ENCODE measurements around the gene MCF2L. TPM values are rescaled to one million over a fixed set of nuclear protein-coding genes. Genes with fewer than 3 reads are reported as not detected.

The MCF2L gene
- total RNA-seq, 1 donor from 2014 or later, result 83.0 TPM

DNA sequence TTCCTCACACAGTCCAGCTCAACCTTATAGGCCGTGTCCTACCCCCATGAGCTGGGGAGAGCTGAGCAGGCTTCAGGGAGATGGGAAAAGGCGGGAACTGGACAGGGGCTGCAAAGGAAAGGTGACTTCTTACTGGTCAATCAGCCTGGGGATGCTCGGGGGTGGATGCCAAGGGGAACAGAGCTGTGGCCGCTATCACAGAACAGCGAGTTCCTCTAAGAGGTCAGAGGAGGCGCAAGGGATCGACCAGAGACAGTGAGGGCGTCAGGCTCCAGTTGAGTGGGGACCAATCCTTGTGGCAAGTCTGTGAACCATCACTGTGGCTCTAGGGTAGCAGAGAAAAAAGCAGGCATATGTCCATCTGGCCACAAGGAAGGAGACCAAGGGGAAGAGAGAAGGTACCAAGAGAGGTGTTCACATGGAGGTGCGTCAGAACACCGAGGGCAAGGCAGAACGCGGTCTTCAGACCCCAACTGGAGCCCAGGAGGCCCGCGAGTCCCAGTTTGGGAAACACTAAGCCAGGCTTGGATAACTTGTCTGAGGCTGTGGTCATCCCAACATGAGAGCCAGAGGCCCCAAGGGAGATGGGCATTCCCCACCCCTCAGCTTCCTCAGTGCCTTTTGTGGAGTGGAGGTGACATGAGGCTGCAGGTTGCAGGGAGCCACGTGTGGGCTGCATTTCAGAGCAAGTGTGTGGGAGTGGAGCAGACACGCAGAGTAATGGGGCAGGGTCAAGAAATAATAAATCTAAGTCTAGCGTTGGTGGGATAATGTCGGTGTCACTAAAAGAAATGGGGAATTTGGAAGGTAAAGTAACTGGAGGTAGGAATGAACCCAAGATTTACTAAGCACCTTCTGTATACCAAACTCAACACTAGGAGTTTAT, 157.5 kb downstream of the MCF2L start:
- TF ChIP-seq, protein P1, sequence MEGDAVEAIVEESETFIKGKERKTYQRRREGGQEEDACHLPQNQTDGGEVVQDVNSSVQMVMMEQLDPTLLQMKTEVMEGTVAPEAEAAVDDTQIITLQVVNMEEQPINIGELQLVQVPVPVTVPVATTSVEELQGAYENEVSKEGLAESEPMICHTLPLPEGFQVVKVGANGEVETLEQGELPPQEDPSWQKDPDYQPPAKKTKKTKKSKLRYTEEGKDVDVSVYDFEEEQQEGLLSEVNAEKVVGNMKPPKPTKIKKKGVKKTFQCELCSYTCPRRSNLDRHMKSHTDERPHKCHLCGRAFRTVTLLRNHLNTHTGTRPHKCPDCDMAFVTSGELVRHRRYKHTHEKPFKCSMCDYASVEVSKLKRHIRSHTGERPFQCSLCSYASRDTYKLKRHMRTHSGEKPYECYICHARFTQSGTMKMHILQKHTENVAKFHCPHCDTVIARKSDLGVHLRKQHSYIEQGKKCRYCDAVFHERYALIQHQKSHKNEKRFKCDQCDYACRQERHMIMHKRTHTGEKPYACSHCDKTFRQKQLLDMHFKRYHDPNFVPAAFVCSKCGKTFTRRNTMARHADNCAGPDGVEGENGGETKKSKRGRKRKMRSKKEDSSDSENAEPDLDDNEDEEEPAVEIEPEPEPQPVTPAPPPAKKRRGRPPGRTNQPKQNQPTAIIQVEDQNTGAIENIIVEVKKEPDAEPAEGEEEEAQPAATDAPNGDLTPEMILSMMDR (IDR thresholded peaks at IDR 0.05; ENCODE audit: partially characterized antibody, unreplicated experiment), result no peak
- H3K9me3 Mint-ChIP-seq (ENCODE audit: unreplicated experiment), result peaks cover 3% of the 10 kb centered on the region
- H3K4me3 Mint-ChIP-seq (ENCODE audit: unreplicated experiment), result no peak overlapping the region
- H3K36me3 Mint-ChIP-seq (ENCODE audit: unreplicated experiment), result no peaks in the 10 kb centered on the region
- DNase-seq, result peak; percentile 6
- H3K27ac Mint-ChIP-seq (ENCODE audit: unreplicated experiment), result peak overlapping the region; percentile 35
- H3K27me3 Mint-ChIP-seq (ENCODE audit: unreplicated experiment), result peaks cover 10% of the 10 kb centered on the region
- H3K4me1 Mint-ChIP-seq (ENCODE audit: low read depth, unreplicated experiment), result peaks cover 6% of the 10 kb centered on the region

DNA sequence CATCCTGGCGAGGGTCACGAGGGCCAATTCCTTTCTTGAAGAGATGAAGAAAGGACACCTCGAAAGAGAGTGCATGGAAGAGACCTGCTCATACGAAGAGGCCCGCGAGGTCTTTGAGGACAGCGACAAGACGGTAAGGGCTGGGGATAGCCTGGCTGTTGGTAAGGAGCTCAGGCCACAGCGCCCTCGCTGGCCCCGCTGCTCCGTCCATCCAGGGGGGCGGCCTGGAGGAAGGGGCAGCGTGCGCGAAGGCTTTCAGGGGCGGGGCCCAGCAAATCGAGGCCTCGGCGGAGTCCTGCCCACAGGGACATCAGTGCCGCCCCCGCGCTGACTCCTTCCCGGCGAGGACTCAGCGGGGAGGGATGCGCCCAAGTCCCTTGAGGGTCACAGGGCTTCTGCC, 160.5 kb downstream of the MCF2L start:
- peak; percentile 11 for DNase-seq

DNA sequence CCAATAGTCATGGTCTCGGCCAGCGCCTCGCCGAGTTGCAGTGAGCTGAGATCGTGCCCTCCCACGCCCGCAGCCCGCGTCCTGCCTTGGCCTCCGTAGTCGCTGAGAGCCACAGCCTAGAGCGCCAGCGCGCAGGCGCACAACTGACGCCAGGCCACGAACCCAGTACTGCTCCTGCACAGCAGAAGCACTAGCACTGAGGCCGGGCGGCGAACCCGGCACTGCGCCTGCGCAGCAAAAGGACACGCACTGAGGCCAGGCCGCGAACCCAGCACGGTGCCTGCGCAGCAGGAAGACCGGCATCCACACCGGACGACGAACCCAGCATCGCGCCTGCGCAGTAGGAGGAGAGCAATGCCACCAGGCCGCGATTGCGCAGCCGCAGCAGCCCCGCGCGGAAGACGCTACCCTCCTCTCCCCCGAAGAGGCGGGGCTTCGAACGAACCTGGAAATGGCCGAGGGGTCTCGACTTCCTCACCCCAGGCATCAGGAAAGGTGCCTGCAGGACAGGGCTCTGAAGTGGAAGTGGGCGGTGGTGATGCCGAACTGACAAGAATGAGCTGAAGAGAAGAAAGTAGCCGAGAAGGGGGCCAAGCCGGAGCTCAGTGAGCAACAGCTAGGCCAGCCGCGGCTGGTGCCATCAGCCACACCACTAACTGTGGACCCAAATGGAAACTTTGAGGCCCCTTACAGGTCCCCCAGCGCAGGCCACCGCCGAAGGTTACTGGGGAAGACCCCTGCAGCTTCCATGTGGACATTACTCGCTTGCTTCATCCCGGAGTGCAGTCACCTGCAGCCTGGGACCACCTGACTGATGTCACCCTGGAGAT, 161.1 kb downstream of the MCF2L start:
- Mint-ChIP-seq H3K4me3 (ENCODE audit: unreplicated experiment) (no peak overlapping the region), H3K36me3 (ENCODE audit: unreplicated experiment) (no peaks in the 10 kb centered on the region), H3K4me1 (ENCODE audit: low read depth, unreplicated experiment) (no peaks in the 10 kb centered on the region), H3K27ac (ENCODE audit: unreplicated experiment) (no peak overlapping the region), H3K9me3 (ENCODE audit: unreplicated experiment) (no peaks in the 10 kb centered on the region), H3K27me3 (ENCODE audit: unreplicated experiment) (peaks cover 4% of the 10 kb centered on the region)
- TF ChIP-seq, protein P1 (IDR thresholded peaks at IDR 0.05; ENCODE audit: partially characterized antibody, unreplicated experiment), result no peak
- peak; percentile 7 for DNase-seq

More for the DNA sequence above, 160.5 kb downstream of the MCF2L start:
- TF ChIP-seq, protein P1 (IDR thresholded peaks at IDR 0.05; ENCODE audit: partially characterized antibody, unreplicated experiment), result no peak
- no peaks in the 10 kb centered on the region for H3K4me1 Mint-ChIP-seq (ENCODE audit: low read depth, unreplicated experiment)
- no peaks in the 10 kb centered on the region for H3K9me3 Mint-ChIP-seq (ENCODE audit: unreplicated experiment)
- H3K36me3 Mint-ChIP-seq (ENCODE audit: unreplicated experiment), result no peaks in the 10 kb centered on the region
- H3K27me3 Mint-ChIP-seq (ENCODE audit: unreplicated experiment), result peaks cover 4% of the 10 kb centered on the region
- H3K27ac Mint-ChIP-seq (ENCODE audit: unreplicated experiment), result no peak overlapping the region
- no peak overlapping the region for H3K4me3 Mint-ChIP-seq (ENCODE audit: unreplicated experiment)

DNA sequence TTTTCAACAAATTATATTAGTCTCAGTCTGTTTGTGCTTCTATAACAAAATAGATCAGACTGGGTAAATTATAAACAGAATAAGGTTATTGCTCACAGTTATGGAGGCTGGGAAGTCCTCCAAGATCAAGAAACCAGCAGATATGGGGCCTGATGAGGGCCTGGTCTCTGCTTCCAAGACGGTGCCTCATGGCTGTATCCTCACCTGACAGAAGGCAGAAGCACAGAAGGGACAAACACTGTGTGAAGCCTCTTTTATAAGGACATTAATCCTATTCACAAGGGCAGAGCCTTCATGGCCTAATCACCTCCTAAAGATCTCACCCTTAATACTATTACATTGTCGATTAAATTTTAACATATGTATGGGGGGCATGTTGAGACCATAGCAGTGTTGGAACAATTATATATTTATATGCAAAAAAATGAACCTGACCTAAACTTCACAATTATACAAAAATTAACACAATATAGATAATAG, 166.3 kb downstream of the MCF2L start:
- H3K36me3 Mint-ChIP-seq (ENCODE audit: unreplicated experiment), result no peaks in the 10 kb centered on the region
- H3K27me3 Mint-ChIP-seq (ENCODE audit: unreplicated experiment), result peaks cover 2% of the 10 kb centered on the region
- no peaks in the 10 kb centered on the region for H3K4me1 Mint-ChIP-seq (ENCODE audit: low read depth, unreplicated experiment)
- DNase-seq, result no peak
- H3K9me3 Mint-ChIP-seq (ENCODE audit: unreplicated experiment), result no peaks in the 10 kb centered on the region
- no peak overlapping the region for H3K27ac Mint-ChIP-seq (ENCODE audit: unreplicated experiment)
- TF ChIP-seq, protein P1 (IDR thresholded peaks at IDR 0.05; ENCODE audit: partially characterized antibody, unreplicated experiment), result no peak
- no peak overlapping the region for H3K4me3 Mint-ChIP-seq (ENCODE audit: unreplicated experiment)
